Body of pancreas (tissue), 4 donors: ENCODE data around the gene EMSY.

Source experiments
- POLR2A ChIP-seq, 3 donors: fragments of 450-650 bp; IDR thresholded peaks; one replicate each; pipeline ENCODE4 v1.6.1; 2016; ENCODE audit warnings: antibody characterized with exemption in 3 of 3, mild to moderate bottlenecking in 2 of 3
- TF ChIP-seq, protein P1 (sequence below), 7 experiments: fragments of 450-650 bp in 4 of 7; fragments of 200-600 bp in 3 of 7; sonication (generic) in 3 of 7; IDR thresholded peaks; one replicate each; pipeline ENCODE4 v1.5.1; 2016 to 2019; ENCODE audit warnings: antibody characterized with exemption in 7 of 7

DNA sequence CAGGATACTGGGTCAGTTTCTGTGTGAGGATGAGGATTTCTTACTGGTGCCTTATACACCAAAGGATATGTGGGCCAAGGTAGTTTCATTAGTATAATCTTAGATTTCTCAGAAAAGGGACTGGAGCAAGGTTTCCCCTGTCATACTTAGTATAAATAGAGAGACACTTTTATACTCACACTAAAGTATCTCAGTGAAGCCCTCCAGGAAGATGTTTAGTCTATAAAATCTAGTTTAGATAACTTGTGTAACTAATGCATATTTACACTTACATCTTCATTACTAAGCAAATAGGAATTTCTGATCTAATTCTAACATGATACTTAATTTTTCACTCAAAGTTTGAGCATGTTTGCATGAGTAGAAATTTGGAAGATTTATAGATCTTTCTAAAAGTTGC is 11.1 kb downstream of the EMSY start:
- TF ChIP-seq, protein P1, sequence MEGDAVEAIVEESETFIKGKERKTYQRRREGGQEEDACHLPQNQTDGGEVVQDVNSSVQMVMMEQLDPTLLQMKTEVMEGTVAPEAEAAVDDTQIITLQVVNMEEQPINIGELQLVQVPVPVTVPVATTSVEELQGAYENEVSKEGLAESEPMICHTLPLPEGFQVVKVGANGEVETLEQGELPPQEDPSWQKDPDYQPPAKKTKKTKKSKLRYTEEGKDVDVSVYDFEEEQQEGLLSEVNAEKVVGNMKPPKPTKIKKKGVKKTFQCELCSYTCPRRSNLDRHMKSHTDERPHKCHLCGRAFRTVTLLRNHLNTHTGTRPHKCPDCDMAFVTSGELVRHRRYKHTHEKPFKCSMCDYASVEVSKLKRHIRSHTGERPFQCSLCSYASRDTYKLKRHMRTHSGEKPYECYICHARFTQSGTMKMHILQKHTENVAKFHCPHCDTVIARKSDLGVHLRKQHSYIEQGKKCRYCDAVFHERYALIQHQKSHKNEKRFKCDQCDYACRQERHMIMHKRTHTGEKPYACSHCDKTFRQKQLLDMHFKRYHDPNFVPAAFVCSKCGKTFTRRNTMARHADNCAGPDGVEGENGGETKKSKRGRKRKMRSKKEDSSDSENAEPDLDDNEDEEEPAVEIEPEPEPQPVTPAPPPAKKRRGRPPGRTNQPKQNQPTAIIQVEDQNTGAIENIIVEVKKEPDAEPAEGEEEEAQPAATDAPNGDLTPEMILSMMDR (IDR thresholded peaks at IDR 0.05), result no peak
- TF ChIP-seq POLR2A (IDR thresholded peaks at IDR 0.05), result no peak
